NT2/D1 (cell line): ENCODE data around the gene LARGE1.

Experiments
- SUZ12 ChIP-seq: IDR thresholded peaks from 2 replicates; pipeline ENCODE4 v1.6.1; 2011; ENCODE audit not compliant: insufficient read length, insufficient read depth; ENCODE audit errors: extremely low read depth
- ZNF274 ChIP-seq: IDR thresholded peaks from 2 replicates; pipeline ENCODE4 v1.6.1; 2011; ENCODE audit warnings: mild to moderate bottlenecking, low read depth, low read length

GRCh38 chr22:33461698-33462434, 458.4 kb downstream of the LARGE1 start:
- TF ChIP-seq ZNF274 = no peak
- no peak for TF ChIP-seq SUZ12
